ENCODE measurements around the gene ARHGAP10.

- TF ChIP-seq CTCF (IDR thresholded peaks at IDR 0.05; ENCODE audit: borderline replicate concordance, extremely low read depth, low read length, poor library complexity, severe bottlenecking) (no peak), EZH2 (IDR thresholded peaks at IDR 0.05; ENCODE audit: borderline replicate concordance, low read depth, low read length, severe bottlenecking) (no peak)
Measured at GRCh38 chr4:147994491-147995385, 262.9 kb downstream of the ARHGAP10 start.

All from DND-41 (cell line).